GM18867 (cell line): Measurements from ENCODE around the gene OR4K1.
"Not testable (repeated sequence)": the region's sequence is repeated elsewhere in the genome, so short reads cannot be mapped to it uniquely, and the experiment has no call there.

Source experiments
- ATAC-seq: cut with Tn5 transposase; IDR thresholded peaks from one replicate; pipeline ENCODE4 v1.9.1; 2021; ENCODE audit warnings: mild to moderate bottlenecking, moderate library complexity; ENCODE audit not compliant: unreplicated experiment

Gene OR4K1, protein sequence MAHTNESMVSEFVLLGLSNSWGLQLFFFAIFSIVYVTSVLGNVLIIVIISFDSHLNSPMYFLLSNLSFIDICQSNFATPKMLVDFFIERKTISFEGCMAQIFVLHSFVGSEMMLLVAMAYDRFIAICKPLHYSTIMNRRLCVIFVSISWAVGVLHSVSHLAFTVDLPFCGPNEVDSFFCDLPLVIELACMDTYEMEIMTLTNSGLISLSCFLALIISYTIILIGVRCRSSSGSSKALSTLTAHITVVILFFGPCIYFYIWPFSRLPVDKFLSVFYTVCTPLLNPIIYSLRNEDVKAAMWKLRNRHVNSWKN

DNA sequence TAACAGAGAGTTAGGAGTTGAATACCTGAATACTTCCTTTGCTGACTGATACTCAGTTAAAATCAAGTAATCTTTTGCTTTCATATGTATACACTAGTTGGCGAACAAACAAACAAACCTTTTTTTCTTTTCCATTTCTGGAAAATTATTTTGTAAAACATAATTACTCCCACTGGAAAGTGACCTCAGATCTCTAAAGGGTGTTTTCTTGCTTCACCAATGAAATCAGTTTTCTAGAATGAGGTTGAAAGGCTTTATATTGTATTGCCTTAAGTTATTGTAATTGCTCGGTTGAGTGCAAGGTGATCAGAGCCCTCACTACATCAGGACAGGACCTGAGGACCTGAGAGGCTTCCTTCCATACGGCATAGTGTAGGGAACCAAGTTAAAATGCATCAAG is at the start of gene OR4K1:
Gene OR4K1 (plus strand): TSS at position 301 of the 400 bp plus-strand sequence. CDS start 4,750 bp downstream, outside the sequence.
- ATAC-seq = no peak

DNA sequence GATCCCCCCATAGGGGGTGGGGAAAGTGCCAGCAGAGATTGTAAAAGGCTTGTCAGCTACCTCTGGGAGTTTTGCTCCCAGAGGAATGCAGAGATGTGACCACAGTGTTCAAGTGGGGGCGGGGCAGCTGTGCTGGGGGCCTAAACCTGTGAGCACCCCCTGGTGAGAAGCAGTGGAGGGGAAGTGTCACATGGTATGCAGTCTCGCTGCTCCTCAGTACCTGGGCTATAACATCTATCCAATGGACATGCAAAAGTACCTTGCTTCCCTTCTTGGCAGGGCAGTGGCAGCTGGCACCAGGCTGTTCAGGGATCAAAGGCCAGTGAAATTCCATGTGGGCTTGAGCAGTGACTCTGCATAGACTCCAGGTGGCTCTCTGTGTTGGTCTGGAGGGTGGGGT is 35.4 kb upstream of the OR4K1 start:
- ATAC-seq = no peak

DNA sequence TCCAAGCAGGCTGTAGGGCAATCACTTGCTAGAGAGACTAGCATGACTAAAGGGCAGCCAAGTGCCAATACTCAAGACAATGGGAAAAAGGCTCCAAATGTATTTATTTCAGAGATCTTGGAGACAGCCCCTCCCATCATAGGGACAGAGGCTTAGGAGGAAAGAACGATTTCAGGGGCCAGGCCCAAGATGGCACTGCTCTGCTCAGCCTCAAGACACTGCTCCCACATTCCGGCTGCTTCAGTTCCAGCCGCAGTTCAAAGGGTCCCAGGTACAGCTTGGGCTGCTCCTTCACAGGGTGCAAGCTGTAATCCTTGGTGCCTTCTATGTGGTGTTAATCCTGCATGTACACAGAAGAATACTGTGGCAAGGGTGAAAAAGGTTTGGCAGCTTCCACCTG is 29.7 kb upstream of the OR4K1 start:
- no peak for ATAC-seq

DNA sequence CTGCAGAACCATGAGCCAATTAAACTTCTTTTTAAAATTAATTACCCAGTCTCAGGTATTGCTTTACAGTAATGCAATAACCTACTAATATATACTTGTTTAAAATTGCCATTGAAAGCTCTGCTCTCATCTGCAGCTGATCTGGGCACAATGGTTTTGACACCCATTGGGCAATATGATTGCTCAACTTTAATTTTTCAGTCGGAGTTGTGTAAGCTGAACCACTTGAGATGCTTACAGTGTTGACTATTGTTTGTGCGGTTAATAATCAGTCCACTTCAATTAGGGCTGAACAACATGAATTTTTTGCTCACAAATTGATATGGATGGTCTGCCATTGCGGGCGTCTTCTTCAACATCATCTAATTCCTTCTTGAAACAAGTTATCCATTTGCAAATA is 28.3 kb upstream of the OR4K1 start:
- no peak for ATAC-seq

DNA sequence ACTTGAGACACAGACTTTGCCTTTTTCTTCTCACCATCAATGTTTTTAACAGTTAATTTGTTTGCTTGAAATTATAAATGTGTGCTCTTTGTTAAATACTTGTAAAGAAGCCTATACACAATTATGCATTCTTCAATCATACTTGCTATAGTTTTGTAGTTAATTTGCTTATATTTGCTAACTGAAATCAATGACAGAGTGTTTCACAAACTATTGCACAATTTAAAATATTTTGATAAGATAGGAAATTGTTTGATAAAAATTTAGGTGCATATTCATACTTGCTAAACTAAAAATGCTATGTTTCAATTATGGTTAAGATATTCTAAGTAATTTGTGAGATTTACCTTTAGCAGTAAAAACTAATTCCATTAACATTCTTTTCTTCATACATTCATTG is 24.1 kb upstream of the OR4K1 start:
- no peak for ATAC-seq

DNA sequence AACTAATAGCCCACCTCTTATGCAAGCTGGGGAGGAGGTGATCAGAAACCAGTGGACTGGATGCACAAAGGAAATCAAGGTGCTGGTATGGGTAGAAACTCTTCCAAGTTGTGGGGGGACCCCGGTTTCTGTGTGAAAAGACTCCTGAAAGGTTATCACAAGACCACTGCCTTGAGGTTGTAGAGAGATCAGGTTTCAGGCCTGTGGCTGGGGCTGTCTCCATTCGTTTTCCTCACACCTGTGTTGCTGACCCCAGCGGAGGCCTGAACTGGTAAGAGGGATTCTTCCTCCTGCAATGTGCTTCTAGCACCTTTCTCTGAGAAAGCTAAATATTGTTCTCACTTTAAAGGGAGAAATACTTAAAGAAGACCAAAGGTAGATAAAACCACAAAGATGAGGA is 19.6 kb upstream of the OR4K1 start:
- ATAC-seq = no peak

DNA sequence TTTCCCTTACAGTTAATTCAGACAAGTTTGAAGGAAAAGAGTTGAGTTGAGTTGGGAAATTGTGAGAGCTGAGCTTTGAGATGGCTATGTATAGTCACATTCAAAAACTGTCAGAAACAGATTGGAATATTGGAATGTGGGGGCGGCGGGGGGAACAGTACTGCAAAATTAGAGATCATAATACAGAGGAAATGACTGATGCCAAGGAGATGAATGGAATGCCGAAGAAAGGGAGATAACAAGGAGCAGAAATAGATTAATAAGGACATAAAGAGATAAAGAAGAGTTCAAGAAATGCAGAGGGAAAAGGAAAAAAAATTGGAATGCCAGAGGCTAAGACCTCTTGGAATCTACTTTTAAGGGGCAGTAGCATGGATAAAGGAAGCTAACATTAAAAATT is 13.5 kb upstream of the OR4K1 start:
- no peak for ATAC-seq

DNA sequence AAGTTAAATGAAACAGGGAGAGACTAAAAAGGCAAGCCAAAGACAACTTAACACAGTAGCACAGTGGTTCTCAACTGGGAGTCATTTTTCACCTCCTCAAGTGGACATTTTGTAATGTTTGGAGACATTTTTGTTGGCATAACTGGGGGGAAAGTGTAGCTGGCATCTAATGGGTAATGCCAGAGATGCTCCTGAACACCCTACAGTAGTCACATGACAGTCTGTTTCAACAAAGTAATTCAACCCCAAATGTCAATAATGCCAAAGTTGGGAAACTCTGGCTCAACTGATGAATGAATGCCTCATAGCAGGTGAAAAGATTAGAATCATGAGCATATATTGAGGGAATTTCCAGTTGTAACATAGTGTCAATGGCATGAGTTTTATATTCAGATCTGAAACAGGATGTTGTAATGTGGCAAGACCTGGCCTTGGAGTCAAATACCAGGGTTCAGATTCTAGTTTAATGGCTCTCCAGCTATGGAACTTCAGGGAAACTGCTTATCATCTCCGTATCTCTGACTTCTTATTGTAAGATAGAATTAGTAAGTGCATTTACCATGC is 12.7 kb upstream of the OR4K1 start:
- ATAC-seq = no peak

DNA sequence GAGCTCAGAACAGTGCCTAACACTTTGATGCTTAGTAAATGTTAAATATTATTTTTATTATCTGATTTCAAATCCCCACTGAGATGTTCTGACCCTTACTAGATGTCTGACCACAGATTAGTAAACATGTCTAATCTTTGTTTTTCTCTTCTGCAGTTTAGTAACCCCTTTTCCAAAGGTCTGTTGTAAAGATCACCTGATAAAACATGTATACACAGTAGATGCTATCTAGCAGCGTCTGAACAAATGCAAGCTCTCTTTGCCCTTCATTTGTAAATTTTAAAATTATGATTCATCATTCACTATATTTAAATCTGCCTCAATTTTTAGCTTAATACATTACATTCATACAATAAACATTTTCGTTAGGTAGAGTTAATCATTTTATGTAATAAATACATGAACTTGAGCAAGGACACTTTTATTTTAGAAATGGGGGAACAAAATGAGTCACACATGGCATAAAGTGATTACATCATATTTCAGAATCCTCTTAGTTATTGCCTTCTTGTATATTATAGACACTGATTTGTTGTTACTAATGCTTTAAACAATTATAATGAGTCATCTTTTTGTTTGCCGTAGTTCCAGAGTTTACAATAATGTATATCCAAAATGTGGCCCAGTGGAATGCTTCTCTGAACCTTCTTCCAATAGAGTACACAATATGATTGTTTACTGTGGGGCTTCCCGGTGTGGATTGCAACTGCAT is 12.0 kb upstream of the OR4K1 start:
- no peak for ATAC-seq

DNA sequence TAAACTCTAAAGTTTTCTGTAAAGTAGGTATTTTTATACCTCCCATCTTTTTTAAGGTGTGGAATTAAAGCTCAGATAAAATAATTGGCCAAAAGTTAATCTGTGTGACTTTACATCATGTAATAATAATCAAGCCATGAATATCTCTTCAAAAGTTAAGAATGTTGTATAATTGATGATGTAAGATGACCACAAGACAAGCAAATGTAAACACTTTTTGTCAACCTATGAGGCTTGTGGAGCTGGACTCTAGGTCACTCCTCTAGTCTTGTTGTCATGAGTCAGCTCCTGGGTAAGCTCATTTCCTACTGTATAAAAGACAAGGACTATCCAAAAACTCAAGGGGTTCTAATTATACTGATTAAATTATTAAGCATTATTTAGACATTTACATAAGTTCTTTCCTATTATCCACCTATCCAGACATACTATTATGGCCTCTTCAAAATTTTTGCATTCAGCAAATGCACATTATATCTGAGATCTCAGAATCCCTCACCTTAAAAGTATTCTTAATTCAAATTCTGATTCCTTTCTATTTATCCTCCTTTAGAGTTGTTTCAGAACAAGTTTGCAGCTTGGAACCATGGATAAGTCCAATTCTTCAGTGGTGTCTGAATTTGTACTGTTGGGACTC is 10.6 kb upstream of the OR4K1 start, which contains the start of gene OR4K5:
Gene OR4K5 (plus strand): TSS at position 587 of the 637 bp plus-strand sequence. CDS start 0 bp downstream, at position 587.
- no peak for ATAC-seq

DNA sequence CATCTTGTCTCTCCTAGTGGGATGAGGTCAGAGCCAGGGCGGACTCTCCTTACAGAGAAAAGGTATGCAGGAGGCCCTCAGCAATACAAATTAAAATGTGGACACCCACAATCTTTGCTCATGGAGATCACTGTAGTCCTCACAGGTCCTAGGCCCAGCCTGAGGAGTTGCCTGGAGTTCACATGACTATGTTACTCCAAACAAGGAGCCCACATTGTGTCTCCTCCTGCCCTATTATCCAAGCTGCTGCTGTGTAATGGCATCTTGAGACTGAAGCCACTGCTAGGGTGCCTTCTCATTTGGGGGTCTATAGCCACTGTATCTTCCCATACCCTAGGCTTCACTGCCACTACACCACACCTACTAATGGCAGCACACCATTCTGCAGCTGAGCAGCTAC is 11.0 kb downstream of the OR4K1 start:
- ATAC-seq = no peak

DNA sequence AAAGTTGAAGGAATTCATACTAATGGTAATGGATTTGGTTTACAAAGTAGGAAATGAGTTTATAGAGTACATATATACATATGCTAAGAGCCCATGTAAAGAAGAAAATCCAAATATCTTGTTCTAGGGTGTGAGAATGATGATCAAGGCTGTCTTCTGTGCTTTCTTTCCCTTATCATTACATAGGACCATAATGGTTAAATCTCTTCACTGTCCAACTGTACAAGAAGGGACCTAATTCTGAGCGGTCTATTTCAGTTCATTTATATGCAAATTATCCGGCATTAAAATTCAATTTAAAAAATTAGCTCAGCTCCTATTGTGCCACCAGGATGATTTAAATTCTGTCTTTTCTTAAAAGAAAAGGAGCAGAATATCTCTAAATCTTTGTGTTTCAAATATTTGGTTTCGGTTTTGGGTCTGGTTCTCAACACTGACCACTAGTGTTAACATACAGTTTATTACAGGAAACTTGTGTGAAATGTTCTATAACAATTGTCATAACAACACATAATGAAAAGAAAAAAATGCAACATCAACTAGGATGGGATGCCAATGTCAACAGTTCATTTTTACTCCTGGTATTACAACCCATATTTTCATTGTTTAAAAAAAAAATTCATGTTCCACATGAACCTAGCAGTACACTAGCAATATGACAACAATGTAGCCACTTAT is 16.8 kb downstream of the OR4K1 start:
- peak; percentile 54 for ATAC-seq

DNA sequence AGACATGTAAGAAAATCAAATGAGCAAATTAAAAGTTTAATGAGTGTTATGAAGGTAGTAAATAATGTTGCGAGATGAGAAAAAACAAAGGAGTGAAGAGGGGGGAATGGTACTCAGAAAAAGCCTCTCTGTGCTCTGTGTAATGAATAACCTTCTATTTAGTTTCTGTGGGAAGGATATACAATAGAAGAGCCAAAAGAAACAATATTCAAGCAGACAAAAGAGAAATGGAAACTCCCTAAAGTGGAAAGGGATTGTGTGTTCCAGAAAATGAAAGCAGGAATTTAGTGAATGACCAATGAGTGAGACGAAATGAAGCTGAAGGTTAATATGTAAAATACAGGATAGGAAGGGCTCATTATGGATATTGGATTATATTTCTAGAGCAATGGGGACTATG is 18.5 kb downstream of the OR4K1 start:
- ATAC-seq = no peak

DNA sequence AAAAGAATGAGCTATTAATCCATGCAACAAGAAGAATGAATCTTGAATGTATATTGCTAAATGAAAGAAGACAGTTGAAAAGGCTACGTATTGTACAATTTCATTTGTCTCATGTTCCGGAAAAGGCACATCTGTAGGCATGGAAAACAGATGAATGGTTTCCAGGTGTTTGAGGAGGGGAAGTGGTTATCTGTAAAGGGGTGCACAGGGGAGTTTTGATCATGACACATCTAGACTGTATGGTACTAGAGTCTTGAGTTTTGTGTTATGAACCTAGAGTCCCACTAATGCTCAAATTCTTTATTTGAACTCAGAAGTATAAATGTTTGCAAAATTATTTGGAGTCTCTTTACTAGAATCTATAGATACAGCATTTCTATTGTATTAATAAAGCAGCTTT is 39.0 kb downstream of the OR4K1 start:
- not testable (repeated sequence) for ATAC-seq

DNA sequence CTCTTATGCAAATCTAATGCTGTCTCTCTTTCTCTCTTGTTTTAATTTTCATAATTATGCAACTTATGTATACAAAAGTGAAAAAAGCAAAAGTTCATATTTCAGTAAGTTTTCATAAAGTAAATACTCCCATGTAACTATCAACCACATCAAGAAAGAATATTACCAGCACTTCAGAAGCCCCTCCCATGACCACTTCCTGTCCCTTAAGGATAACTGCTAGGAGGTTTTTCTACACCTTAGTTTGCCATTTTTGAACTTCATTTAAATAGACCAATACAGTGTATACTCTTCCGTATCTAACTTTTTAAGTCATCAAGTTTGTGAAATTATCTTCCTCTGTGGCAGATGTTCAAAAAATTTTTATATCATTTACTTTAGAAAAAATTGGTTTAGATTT is 44.1 kb downstream of the OR4K1 start:
- ATAC-seq = no peak

DNA sequence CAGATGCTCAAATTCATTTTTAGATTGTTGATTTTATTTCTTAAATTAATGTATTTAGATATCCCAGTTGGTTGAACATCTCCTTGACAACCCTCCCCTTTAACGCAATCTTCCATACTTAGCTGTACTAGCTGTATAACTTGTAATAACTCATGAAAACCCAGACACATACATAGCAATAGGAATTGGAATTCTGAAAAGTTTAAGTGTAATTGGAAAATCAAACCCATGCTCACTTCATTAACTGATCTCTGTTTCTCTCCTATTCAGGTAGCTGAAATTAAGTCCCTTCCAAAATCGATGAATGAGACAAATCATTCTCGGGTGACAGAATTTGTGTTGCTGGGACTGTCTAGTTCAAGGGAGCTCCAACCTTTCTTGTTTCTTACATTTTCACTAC is 44.6 kb downstream of the OR4K1 start, which contains the start of gene OR4K15:
Gene OR4K15 (plus strand): TSS at position 301 of the 400 bp plus-strand sequence. CDS start 0 bp downstream, at position 301.
- no peak for ATAC-seq
